HCT116 (cell line): ENCODE data around the gene BEND5. TPM values are rescaled to one million over a fixed set of nuclear protein-coding genes. Genes with fewer than 3 reads are reported as not detected.

Experiments
- ATAC-seq: fragments of 200-7000 bp; cut with Tn5 transposase; 2 replicates; pipeline ENCODE4 v1.9.1; 2020; ENCODE audit warnings: mild to moderate bottlenecking, moderate library complexity
- BruUV-seq: library from RNA; stranded (reverse); fragments of 400-500 nt; replicated peaks from 2 replicates; lab custom pipeline; 2021; lab: Mats Ljungman, UMichigan
- CTCF ChIA-PET: fragments of 300-600 bp; sonication (Branson Sonifier 250); formaldehyde crosslinking; loops from one replicate; lab custom pipeline; 2021; ENCODE audit warnings: antibody characterized with exemption; lab: Charles Lee
- POLR2A ChIA-PET: fragments of 300-600, 350-600 bp; sonication (Branson Sonifier 250); formaldehyde crosslinking; loops from one replicate; lab custom pipeline; 2021; ENCODE audit warnings: antibody characterized with exemption; lab: Charles Lee
- RAD21 ChIA-PET, 2 experiments: fragments of 300-600 bp; sonication (Branson Sonifier 250); formaldehyde crosslinking; loops; one replicate each; lab custom pipeline; 2023; ENCODE audit warnings: low total read pairs in 2 of 2; ENCODE audit not compliant: uncharacterized antibody in 2 of 2, unreplicated experiment in 2 of 2, low non-redundant PET in 1 of 2; lab: Charles Lee
- DNase-seq: peaks from one replicate; pipeline ENCODE4 v3.0.0-alpha.2; 2010; ENCODE audit warnings: low read depth, low spot score
- H2AFZ ChIP-seq: fragments of 200-600 bp; shearing (Covaris generic), sonication (generic); 2 replicates; pipeline ENCODE4 v1.6.1; 2017; ENCODE audit warnings: low read depth, mixed run types, mixed read lengths, antibody characterized with exemption, low read length; ENCODE audit not compliant: poor library complexity, severe bottlenecking
- H3K27ac ChIP-seq: 2 replicates; pipeline ENCODE4 v1.5.1; 2012; ENCODE audit warnings: low read depth, low read length
- H3K27me3 ChIP-seq: fragments of 200-600 bp; sonication (generic); 2 replicates; pipeline ENCODE4 v1.6.1; 2016; ENCODE audit warnings: mixed run types, low read length, mixed read lengths; ENCODE audit not compliant: insufficient read depth
- H3K36me3 ChIP-seq, 2 experiments: fragments of 200-500 bp in 1 of 2; fragments of 200-600 bp in 1 of 2; sonication (Bioruptor generic) in 1 of 2; sonication (generic) in 1 of 2; 2 replicates each; pipeline versions ENCODE4 v1.5.1 to v1.6.1; 2014 to 2016; ENCODE audit warnings: low read length in 2 of 2, inconsistent platforms in 1 of 2, mixed read lengths in 1 of 2, mixed run types in 1 of 2; ENCODE audit not compliant: insufficient read depth in 2 of 2, control insufficient read depth in 1 of 2
- H3K4me1 ChIP-seq, 2 experiments: fragments of 200-600 bp in 1 of 2; sonication (generic) in 1 of 2; 2 replicates each; pipeline versions ENCODE4 v1.5.1 to v1.6.1; 2012 to 2017; ENCODE audit warnings: low read length in 2 of 2, inconsistent platforms in 1 of 2, mild to moderate bottlenecking in 1 of 2, mixed read lengths in 1 of 2, mixed run types in 1 of 2, moderate library complexity in 1 of 2; ENCODE audit not compliant: insufficient read depth in 2 of 2, control insufficient read depth in 1 of 2
- H3K4me2 ChIP-seq: fragments of 200-600 bp; sonication (generic); 2 replicates; pipeline ENCODE4 v1.6.1; 2017; ENCODE audit warnings: mixed run types, low read length, mixed read lengths
- H3K4me3 ChIP-seq, 2 experiments: fragments of 200-600 bp in 1 of 2; sonication (generic) in 1 of 2; replicated peaks in 1 of 2; 2 replicates each; pipeline ENCODE4 v1.5.1; 2011 to 2016; ENCODE audit warnings: low read length in 2 of 2, control low read depth in 1 of 2, low read depth in 1 of 2, mild to moderate bottlenecking in 1 of 2, mixed read lengths in 1 of 2, mixed run types in 1 of 2
- H3K79me2 ChIP-seq: fragments of 200-600 bp; sonication (generic); 2 replicates; pipeline ENCODE4 v1.6.1; 2017; ENCODE audit warnings: mild to moderate bottlenecking, mixed run types, low read length, moderate library complexity, mixed read lengths; ENCODE audit not compliant: insufficient read depth
- H3K9ac ChIP-seq: fragments of 200-600 bp; sonication (generic); 2 replicates; pipeline ENCODE4 v1.6.1; 2016; ENCODE audit warnings: low read length, mixed read lengths
- H3K9me2 ChIP-seq: fragments of 200-600 bp; sonication (generic), shearing (Covaris generic); 2 replicates; pipeline ENCODE4 v1.6.1; 2017; ENCODE audit warnings: mixed run types, mild to moderate bottlenecking, moderate library complexity; ENCODE audit not compliant: insufficient read depth
- H3K9me3 ChIP-seq, 2 experiments: fragments of 200-500 bp in 1 of 2; fragments of 200-600 bp in 1 of 2; sonication (Bioruptor generic) in 1 of 2; sonication (generic) in 1 of 2; 2 replicates each; pipeline ENCODE4 v1.6.1; 2014 to 2017; ENCODE audit warnings: low read length in 2 of 2, mixed read lengths in 2 of 2, inconsistent platforms in 1 of 2, low read depth in 1 of 2, mild to moderate bottlenecking in 1 of 2, mixed run types in 1 of 2, moderate library complexity in 1 of 2; ENCODE audit not compliant: control insufficient read depth in 1 of 2, insufficient read depth in 1 of 2
- H4K20me1 ChIP-seq: fragments of 200-600 bp; sonication (generic), shearing (Covaris generic); 2 replicates; pipeline ENCODE4 v1.6.1; 2017; ENCODE audit warnings: mixed run types, mild to moderate bottlenecking, moderate library complexity; ENCODE audit not compliant: insufficient read depth
- CBX3 ChIP-seq: IDR thresholded peaks from 2 replicates; pipeline ENCODE4 v1.6.1; 2012; ENCODE audit warnings: low read depth
- CEBPB ChIP-seq: IDR thresholded peaks from 2 replicates; pipeline ENCODE4 v1.6.1; 2012; ENCODE audit warnings: low read depth
- EGR1 ChIP-seq: IDR thresholded peaks from 2 replicates; pipeline ENCODE4 v1.6.1; 2012; ENCODE audit warnings: low read depth
- ELF1 ChIP-seq: IDR thresholded peaks from 2 replicates; pipeline ENCODE4 v1.6.1; 2012; ENCODE audit warnings: low read depth, borderline replicate concordance
- FOSL1 ChIP-seq: IDR thresholded peaks from 2 replicates; pipeline ENCODE4 v1.6.1; 2012; ENCODE audit warnings: low read depth
- POLR2A ChIP-seq: IDR thresholded peaks from 2 replicates; pipeline ENCODE4 v1.7.0; 2011; ENCODE audit warnings: borderline replicate concordance; ENCODE audit not compliant: insufficient read depth, insufficient read length; ENCODE audit errors: extremely low read depth
- POLR2AphosphoS5 ChIP-seq: IDR thresholded peaks from 2 replicates; pipeline ENCODE4 v1.6.1; 2011; ENCODE audit warnings: mild to moderate bottlenecking, low read depth, low read length, moderate library complexity
- SIN3A ChIP-seq: IDR thresholded peaks from 2 replicates; pipeline ENCODE4 v1.6.1; 2012; ENCODE audit warnings: low read depth
- SP1 ChIP-seq: IDR thresholded peaks from 2 replicates; pipeline ENCODE4 v1.6.1; 2012; ENCODE audit warnings: low read depth
- SRF ChIP-seq: IDR thresholded peaks from 2 replicates; pipeline ENCODE4 v1.6.1; 2012; ENCODE audit warnings: low read depth
- YY1 ChIP-seq: IDR thresholded peaks from 2 replicates; pipeline ENCODE4 v1.6.1; 2011; ENCODE audit warnings: low read length, low read depth, moderate library complexity, mild to moderate bottlenecking; ENCODE audit not compliant: insufficient replicate concordance; ENCODE audit errors: extremely low read depth
- ZFX ChIP-seq: fragments of 450-650 bp; IDR thresholded peaks from 2 replicates; pipeline ENCODE4 v1.6.1; 2017
- ZNF274 ChIP-seq: fragments of 200-500 bp; sonication (Bioruptor generic); IDR thresholded peaks from 2 replicates; pipeline ENCODE4 v1.6.1; 2014; ENCODE audit warnings: mild to moderate bottlenecking, low read depth, low read length, inconsistent platforms
- intact Hi-C: fragments of 100-400 bp; cut with micrococcal nuclease; formaldehyde crosslinking; loops from 2 replicates; pipeline ENCODE4 v1.10.0; 2022
- total RNA-seq: library from RNA; stranded (reverse); gene quantifications from one replicate; pipeline ENCODE4 v1.2.1, GENCODE V29; 2021; ENCODE audit not compliant: unreplicated experiment
- TF ChIP-seq, protein P1 (sequence below): IDR thresholded peaks from 2 replicates; pipeline ENCODE4 v1.6.1; 2011; ENCODE audit warnings: mild to moderate bottlenecking, low read length, moderate library complexity; ENCODE audit not compliant: insufficient replicate concordance; ENCODE audit errors: extremely low read depth
- TF ChIP-seq, protein P2 (sequence below): IDR thresholded peaks from 2 replicates; pipeline ENCODE4 v1.6.1; 2012

BEND5 gene
- total RNA-seq, 1 experiment from 2014 or later = not detected

DNA sequence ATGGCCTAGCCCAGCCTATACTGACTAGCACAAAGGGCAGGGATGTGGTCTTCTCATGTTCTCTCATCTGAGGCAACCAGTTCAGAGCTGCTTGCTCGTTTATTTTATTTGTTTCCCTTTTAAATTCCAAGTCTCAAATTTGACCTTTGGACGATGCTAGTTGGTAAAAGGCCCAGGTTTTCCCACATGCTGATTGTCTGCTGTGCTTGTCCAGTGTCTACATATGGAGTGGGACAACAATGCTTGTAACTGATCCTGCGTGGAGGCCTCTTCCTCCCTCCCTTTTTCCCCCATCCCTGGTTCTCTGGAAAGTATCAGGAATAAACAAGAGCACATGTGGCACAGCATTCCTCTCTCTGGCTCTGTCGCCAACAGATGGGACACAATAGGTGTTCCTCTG lies 34.0 kb upstream of the BEND5 start:
- H3K36me3 ChIP-seq = no peaks in the 10 kb centered on the region
- no peak overlapping the region for H3K4me3 ChIP-seq
- H3K27ac ChIP-seq = no peak overlapping the region
- no peaks in the 10 kb centered on the region for H3K79me2 ChIP-seq
- no peak for TF ChIP-seq ZNF274
- TF ChIP-seq SP1 = no peak
- TF ChIP-seq EGR1 = no peak
- no peak for TF ChIP-seq POLR2AphosphoS5
- TF ChIP-seq SIN3A = no peak
- no peak for TF ChIP-seq ZFX
- no peak for TF ChIP-seq POLR2A
- TF ChIP-seq ELF1 = no peak
- no peak for TF ChIP-seq SRF
- no peak for TF ChIP-seq CEBPB
- TF ChIP-seq, protein P1, sequence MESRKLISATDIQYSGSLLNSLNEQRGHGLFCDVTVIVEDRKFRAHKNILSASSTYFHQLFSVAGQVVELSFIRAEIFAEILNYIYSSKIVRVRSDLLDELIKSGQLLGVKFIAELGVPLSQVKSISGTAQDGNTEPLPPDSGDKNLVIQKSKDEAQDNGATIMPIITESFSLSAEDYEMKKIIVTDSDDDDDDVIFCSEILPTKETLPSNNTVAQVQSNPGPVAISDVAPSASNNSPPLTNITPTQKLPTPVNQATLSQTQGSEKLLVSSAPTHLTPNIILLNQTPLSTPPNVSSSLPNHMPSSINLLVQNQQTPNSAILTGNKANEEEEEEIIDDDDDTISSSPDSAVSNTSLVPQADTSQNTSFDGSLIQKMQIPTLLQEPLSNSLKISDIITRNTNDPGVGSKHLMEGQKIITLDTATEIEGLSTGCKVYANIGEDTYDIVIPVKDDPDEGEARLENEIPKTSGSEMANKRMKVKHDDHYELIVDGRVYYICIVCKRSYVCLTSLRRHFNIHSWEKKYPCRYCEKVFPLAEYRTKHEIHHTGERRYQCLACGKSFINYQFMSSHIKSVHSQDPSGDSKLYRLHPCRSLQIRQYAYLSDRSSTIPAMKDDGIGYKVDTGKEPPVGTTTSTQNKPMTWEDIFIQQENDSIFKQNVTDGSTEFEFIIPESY = no peak
- TF ChIP-seq CBX3 = no peak
- TF ChIP-seq YY1 = no peak
- TF ChIP-seq, protein P2, sequence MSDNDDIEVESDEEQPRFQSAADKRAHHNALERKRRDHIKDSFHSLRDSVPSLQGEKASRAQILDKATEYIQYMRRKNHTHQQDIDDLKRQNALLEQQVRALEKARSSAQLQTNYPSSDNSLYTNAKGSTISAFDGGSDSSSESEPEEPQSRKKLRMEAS = no peak
- TF ChIP-seq FOSL1 = no peak
- TF ChIP-seq, all 23 proteins: peak for 0
- H2AFZ ChIP-seq = no peak overlapping the region
- H3K4me1 ChIP-seq = no peaks in the 10 kb centered on the region
- ATAC-seq = no peak
- intact Hi-C loops = no loop called here
- H3K4me2 ChIP-seq = no peak overlapping the region
- no TSS peak for BruUV-seq
- RAD21 ChIA-PET = no interaction called here
- CTCF ChIA-PET = no interaction called here
- DNase-seq = no peak
- H3K9me3 ChIP-seq = no peaks in the 10 kb centered on the region
- no peaks in the 10 kb centered on the region for H4K20me1 ChIP-seq
- no peak overlapping the region for H3K9ac ChIP-seq
- POLR2A ChIA-PET = no interaction called here
- H3K27me3 ChIP-seq = no peaks in the 10 kb centered on the region
- H3K9me2 ChIP-seq = no peaks in the 10 kb centered on the region
